Effector memory CD4-positive, alpha-beta T cell (primary cell): Measurements from ENCODE around the gene FGFR1OP2.

ENCODE experiments used
- DNase-seq, 3 donors: peaks; one replicate each; pipeline ENCODE4 v3.0.0-alpha.2; 2020
- H3K27ac ChIP-seq: 2 replicates; pipeline ENCODE4 v1.7.0; 2013; ENCODE audit warnings: mild to moderate bottlenecking, low read length, moderate library complexity; ENCODE audit not compliant: insufficient read depth, poor library complexity, severe bottlenecking
- H3K27me3 ChIP-seq: replicated peaks from 2 replicates; pipeline ENCODE4 v1.7.0; 2013; ENCODE audit warnings: mild to moderate bottlenecking, low read length; ENCODE audit not compliant: insufficient read depth, control insufficient read depth, poor library complexity, severe bottlenecking
- H3K36me3 ChIP-seq: 2 replicates; pipeline ENCODE4 v1.7.0; 2013; ENCODE audit warnings: mild to moderate bottlenecking, low read length, moderate library complexity; ENCODE audit not compliant: control insufficient read depth, insufficient read depth
- H3K4me1 ChIP-seq: 2 replicates; pipeline ENCODE4 v1.7.0; 2013; ENCODE audit warnings: low read length, mild to moderate bottlenecking; ENCODE audit not compliant: control insufficient read depth, insufficient read depth, poor library complexity, severe bottlenecking
- H3K4me3 ChIP-seq: 2 replicates; pipeline ENCODE4 v1.7.0; 2013; ENCODE audit warnings: low read length, low read depth, mild to moderate bottlenecking; ENCODE audit not compliant: insufficient read depth, poor library complexity, severe bottlenecking
- H3K9me3 ChIP-seq: 2 replicates; pipeline ENCODE4 v1.7.0; 2013; ENCODE audit warnings: mild to moderate bottlenecking, low read length, moderate library complexity; ENCODE audit not compliant: control insufficient read depth

Gene FGFR1OP2

DNA sequence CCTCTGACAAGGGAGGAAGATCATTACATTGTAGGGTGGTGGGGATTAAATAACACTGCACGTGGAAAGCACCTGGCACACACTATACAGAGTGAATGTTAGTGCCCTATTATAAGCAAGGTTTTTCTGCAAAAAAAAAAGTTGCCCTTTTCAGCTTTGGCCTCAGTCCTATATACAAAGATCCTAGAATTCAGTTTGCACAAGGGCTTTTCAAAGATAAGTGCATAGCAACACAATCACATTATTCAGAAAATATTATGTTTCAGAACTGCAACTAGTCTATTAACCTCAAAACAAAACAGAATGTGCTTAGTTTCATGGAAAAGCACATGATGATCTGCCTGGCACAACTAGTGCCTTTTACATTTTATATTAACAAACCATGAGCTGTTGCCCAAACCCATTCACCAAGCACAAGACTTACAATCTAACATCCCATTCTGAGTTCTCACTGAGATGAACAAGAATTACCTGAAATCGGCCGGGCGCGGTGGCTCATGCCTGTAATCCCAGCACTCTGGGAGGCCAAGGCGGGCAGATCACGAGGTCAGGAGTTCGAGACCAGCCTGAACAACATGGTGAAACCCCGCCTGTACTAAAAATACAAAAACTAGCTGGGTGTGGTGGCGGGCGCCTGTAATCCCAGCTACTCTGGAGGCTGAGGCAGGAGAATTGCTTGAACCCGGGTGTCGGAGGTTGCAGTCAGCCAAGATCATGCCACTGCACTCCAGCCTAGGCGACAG, 74.1 kb downstream of the FGFR1OP2 start:
- Histone ChIP-seq H3K27ac (no peak overlapping the region), H3K36me3 (no peaks in the 10 kb centered on the region), H3K9me3 (no peaks in the 10 kb centered on the region), H3K4me1 (peaks cover 23% of the 10 kb centered on the region), H3K27me3 (no peaks in the 10 kb centered on the region), H3K4me3 (no peak overlapping the region)
- no peak for DNase-seq

DNA sequence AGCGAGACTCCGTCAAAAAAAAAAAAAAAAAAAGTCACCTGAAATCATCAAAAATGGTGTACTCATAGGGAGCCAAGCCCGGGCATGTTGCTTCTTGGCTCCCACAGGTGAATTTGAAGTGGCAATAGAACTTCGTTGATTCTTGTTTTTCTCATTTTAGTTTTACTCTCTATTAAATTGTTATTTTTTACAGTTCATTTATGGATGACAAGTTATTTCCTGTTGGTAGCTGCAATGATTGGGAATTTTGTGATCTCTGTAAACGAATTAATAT, 74.6 kb downstream of the FGFR1OP2 start:
- Histone ChIP-seq H3K27ac (no peak overlapping the region), H3K36me3 (no peaks in the 10 kb centered on the region), H3K4me3 (no peak overlapping the region), H3K9me3 (no peaks in the 10 kb centered on the region), H3K27me3 (no peaks in the 10 kb centered on the region), H3K4me1 (peaks cover 23% of the 10 kb centered on the region)
- no peak for DNase-seq

- H3K27me3 ChIP-seq = no peaks in the 10 kb centered on the region
- H3K4me1 ChIP-seq = peaks cover 23% of the 10 kb centered on the region
- no peaks in the 10 kb centered on the region for H3K36me3 ChIP-seq
- H3K4me3 ChIP-seq = peak overlapping the region; percentile 88
- peak overlapping the region; percentile 89 for H3K27ac ChIP-seq
- DNase-seq = no peak
- no peaks in the 10 kb centered on the region for H3K9me3 ChIP-seq
Observed at GRCh38 chr12:27013611-27014084, 75.4 kb downstream of the FGFR1OP2 start.

DNA sequence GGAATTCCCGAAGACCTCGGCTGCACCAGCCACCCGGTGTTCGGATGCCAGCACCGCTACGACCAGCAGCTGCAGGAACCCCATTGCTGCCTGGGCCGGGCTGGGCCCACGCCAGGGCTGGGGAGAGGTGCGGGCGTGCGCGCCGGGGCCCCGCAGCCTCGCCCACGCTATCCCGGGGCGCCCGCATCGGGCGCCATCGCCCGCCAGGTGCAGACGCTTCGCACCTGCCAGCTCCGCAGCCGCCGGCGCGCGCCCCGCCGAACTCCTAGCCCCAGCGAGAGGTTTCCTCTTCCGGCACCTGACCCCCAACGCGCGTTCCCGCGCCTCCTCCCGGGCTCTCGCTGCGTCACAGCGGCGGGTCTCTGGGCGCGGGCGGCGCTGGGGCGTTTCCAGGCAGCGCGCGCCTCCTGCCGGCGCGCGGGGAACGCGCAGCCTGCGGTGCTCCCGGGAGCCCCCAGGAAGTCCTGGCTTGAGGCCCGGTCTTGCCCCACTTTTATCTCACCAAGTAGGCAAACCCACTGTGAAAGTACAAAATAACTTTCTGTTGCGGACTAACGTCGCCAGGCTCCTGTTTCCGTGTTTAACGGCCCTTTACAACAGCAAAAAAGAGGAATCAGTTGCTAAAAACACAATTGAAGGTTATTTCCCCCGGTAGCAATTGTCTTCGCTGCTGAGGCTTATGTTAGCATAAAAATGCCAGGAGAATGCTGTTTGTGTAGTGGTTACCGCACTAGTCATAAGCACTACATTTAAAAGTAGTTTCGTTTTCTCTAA, 76.0 kb downstream of the FGFR1OP2 start, which contains the start of gene TM7SF3:
Gene TM7SF3 (minus strand): TSS at position 300 of the 774 bp plus-strand sequence. CDS start 216 bp downstream, at position 84.
- peaks cover 23% of the 10 kb centered on the region for H3K4me1 ChIP-seq
- peak; percentile 93 to 95 (median 94) for DNase-seq
- H3K4me3 ChIP-seq = peak within 1 kb of the TSS; percentile 88
- no peaks in the 10 kb centered on the region for H3K9me3 ChIP-seq
- no peaks in the 10 kb centered on the region for H3K27me3 ChIP-seq
- H3K27ac ChIP-seq = peak within 1 kb of the TSS; percentile 89
- no peaks in the 10 kb centered on the region for H3K36me3 ChIP-seq

DNA sequence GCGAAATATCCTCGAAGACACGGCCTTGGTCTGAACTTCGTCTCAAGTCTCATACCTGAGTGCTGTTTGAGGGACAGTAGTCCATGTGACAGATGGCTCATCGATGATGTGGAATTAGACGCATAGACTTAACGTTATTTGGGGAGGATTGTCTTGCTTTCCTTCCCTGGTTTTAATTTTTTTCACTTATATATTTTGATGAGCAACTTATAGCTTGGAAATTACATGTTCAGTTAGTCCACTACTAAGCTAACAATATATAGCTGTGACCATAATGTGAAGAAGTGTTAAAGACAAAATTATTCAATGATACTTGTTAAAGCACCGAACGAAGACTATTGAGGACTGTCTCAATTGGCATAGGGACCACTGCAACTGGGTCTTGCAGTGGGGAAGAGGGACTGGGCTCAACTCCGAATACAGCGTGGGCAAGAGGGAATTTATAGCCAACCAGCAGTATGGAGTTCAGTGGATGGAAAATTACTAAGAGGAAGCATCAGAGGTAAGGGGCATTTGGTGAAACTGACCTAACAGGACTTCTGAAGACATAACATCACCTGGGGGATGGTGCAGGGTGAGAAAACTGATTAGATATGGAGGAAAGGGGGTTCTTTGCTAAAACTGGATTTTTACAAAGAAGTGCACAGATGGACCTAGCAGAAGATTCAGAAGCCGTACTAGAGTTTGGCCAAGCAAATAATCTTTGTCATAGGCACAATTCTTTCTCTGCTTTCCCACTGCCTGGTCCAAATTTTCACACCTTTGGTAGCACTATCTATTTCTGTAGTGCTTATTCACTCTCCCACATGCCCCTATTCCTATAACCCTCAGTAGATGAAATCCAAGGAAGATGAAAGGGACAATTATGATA, 76.8 kb downstream of the FGFR1OP2 start:
- peak overlapping the region; percentile 89 for H3K27ac ChIP-seq
- no peaks in the 10 kb centered on the region for H3K36me3 ChIP-seq
- peak in 1 of 3 donors; percentile 9 for DNase-seq
- peaks cover 23% of the 10 kb centered on the region for H3K4me1 ChIP-seq
- H3K4me3 ChIP-seq = peak overlapping the region; percentile 88
- no peaks in the 10 kb centered on the region for H3K27me3 ChIP-seq
- H3K9me3 ChIP-seq = no peaks in the 10 kb centered on the region

DNA sequence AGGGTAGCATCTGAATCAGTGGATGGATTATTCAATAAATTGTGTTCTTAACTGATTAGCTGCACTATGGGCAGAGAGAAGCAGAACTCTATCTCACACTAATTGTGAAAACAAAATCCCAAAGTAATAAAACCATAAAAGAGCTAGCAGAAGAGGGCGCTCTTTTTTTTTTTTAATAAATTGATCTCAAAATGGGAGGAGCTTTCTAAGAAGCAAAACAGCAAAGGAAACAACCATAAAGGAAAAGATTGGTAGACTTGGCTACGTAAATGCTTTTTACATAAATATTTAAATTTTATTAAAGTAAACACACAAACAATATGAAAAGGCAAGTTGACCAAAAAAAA, 77.4 kb downstream of the FGFR1OP2 start:
- Histone ChIP-seq H3K36me3 (no peaks in the 10 kb centered on the region), H3K27ac (peak overlapping the region; percentile 89), H3K27me3 (no peaks in the 10 kb centered on the region), H3K9me3 (no peaks in the 10 kb centered on the region), H3K4me3 (peak overlapping the region; percentile 10), H3K4me1 (peaks cover 23% of the 10 kb centered on the region)
- DNase-seq = no peak
